Mucosa of rectum (tissue), 2 donors: ENCODE measurements around the gene CFAP92.
A peak's percentile ranks its signal among the peaks of the same experiment; 100 is the strongest.

Source experiments
- H3K27ac ChIP-seq, 2 donors: one replicate each; pipeline ENCODE4 v1.7.0; 2013; ENCODE audit warnings: inconsistent platforms in 2 of 2, low read depth in 2 of 2, low read length in 2 of 2
- H3K27me3 ChIP-seq, 2 donors: one replicate each; pipeline ENCODE4 v1.7.0; 2013; ENCODE audit warnings: low read length in 2 of 2; ENCODE audit not compliant: control insufficient read depth in 2 of 2, insufficient read depth in 2 of 2
- H3K36me3 ChIP-seq, 2 donors: one replicate each; pipeline ENCODE4 v1.7.0; 2013; ENCODE audit warnings: low read length in 2 of 2; ENCODE audit not compliant: control insufficient read depth in 2 of 2, insufficient read depth in 2 of 2
- H3K4me1 ChIP-seq, 2 donors: one replicate each; pipeline ENCODE4 v1.7.0; 2013; ENCODE audit warnings: low read length in 2 of 2, mild to moderate bottlenecking in 1 of 2; ENCODE audit not compliant: control insufficient read depth in 2 of 2, insufficient read depth in 2 of 2
- H3K4me3 ChIP-seq, 2 donors: one replicate each; pipeline ENCODE4 v1.7.0; 2013; ENCODE audit warnings: low read length in 2 of 2
- H3K9ac ChIP-seq, 2 donors: one replicate each; pipeline ENCODE4 v1.7.0; 2013; ENCODE audit warnings: low read length in 2 of 2, low read depth in 1 of 2, mild to moderate bottlenecking in 1 of 2
- H3K9me3 ChIP-seq, 2 donors: one replicate each; pipeline ENCODE4 v1.7.0; 2013; ENCODE audit warnings: low read length in 2 of 2; ENCODE audit not compliant: control insufficient read depth in 2 of 2
- donor health status: healthy.
- donor health status: Normal muscosa, but diverticular disease.

Gene CFAP92

GRCh38 chr3:129018751-129019150, 24.9 kb upstream of the CFAP92 start:
- Histone ChIP-seq H3K9ac (no peak overlapping the region), H3K4me1 (peaks cover 29 to 31% of the 10 kb centered on the region in 2 donors), H3K36me3 (no peaks in the 10 kb centered on the region), H3K4me3 (no peak overlapping the region), H3K27ac (peak overlapping the region in 1 of 2 donors; percentile 39), H3K27me3 (no peaks in the 10 kb centered on the region), H3K9me3 (no peaks in the 10 kb centered on the region)

GRCh38 chr3:129018271-129018670, 24.4 kb upstream of the CFAP92 start:
- Histone ChIP-seq H3K4me1 (peaks cover 29 to 31% of the 10 kb centered on the region in 2 donors), H3K27ac (peak overlapping the region in 1 of 2 donors; percentile 89), H3K9ac (no peak overlapping the region), H3K9me3 (no peaks in the 10 kb centered on the region), H3K36me3 (no peaks in the 10 kb centered on the region), H3K4me3 (no peak overlapping the region), H3K27me3 (no peaks in the 10 kb centered on the region)

GRCh38 chr3:129017484-129017899, 23.6 kb upstream of the CFAP92 start:
- no peaks in the 10 kb centered on the region for H3K36me3 ChIP-seq
- peak overlapping the region; percentile 88 to 89 for H3K27ac ChIP-seq
- peak overlapping the region; percentile 48 to 56 for H3K4me3 ChIP-seq
- H3K9me3 ChIP-seq = no peaks in the 10 kb centered on the region
- peak overlapping the region; percentile 46 to 52 for H3K9ac ChIP-seq
- H3K4me1 ChIP-seq = peaks cover 29 to 31% of the 10 kb centered on the region in 2 donors
- H3K27me3 ChIP-seq = no peaks in the 10 kb centered on the region

GRCh38 chr3:129016720-129017483, 23.0 kb upstream of the CFAP92 start:
- Histone ChIP-seq H3K4me1 (peaks cover 29 to 31% of the 10 kb centered on the region in 2 donors), H3K9me3 (no peaks in the 10 kb centered on the region), H3K4me3 (peak overlapping the region; percentile 48 to 56), H3K27ac (peak overlapping the region; percentile 88 to 89), H3K9ac (peak overlapping the region; percentile 46 to 58), H3K36me3 (no peaks in the 10 kb centered on the region), H3K27me3 (no peaks in the 10 kb centered on the region)

GRCh38 chr3:129016356-129016719, 22.5 kb upstream of the CFAP92 start:
- Histone ChIP-seq H3K4me3 (peak overlapping the region in 1 of 2 donors; percentile 15), H3K4me1 (peaks cover 29 to 31% of the 10 kb centered on the region in 2 donors), H3K9ac (peak overlapping the region; percentile 46 to 58)

GRCh38 chr3:129015388-129016105, 21.7 kb upstream of the CFAP92 start:
- peak overlapping the region in 1 of 2 donors; percentile 15 for H3K4me3 ChIP-seq
- no peaks in the 10 kb centered on the region for H3K9me3 ChIP-seq
- no peaks in the 10 kb centered on the region for H3K36me3 ChIP-seq
- H3K27ac ChIP-seq = peak overlapping the region; percentile 88 to 89
- H3K9ac ChIP-seq = peak overlapping the region; percentile 14 to 58
- no peaks in the 10 kb centered on the region for H3K27me3 ChIP-seq
- H3K4me1 ChIP-seq = peaks cover 29 to 31% of the 10 kb centered on the region in 2 donors

More at GRCh38 chr3:129016356-129016719, 22.5 kb upstream of the CFAP92 start:
- Histone ChIP-seq H3K9me3 (no peaks in the 10 kb centered on the region), H3K27ac (peak overlapping the region; percentile 88 to 89), H3K36me3 (no peaks in the 10 kb centered on the region), H3K27me3 (no peaks in the 10 kb centered on the region)

- H3K27ac ChIP-seq = peak overlapping the region in 1 of 2 donors; percentile 88
- H3K4me3 ChIP-seq = no peak overlapping the region
- H3K4me1 ChIP-seq = peaks cover 29 to 31% of the 10 kb centered on the region in 2 donors
- no peaks in the 10 kb centered on the region for H3K9me3 ChIP-seq
- no peak overlapping the region for H3K9ac ChIP-seq
- no peaks in the 10 kb centered on the region for H3K36me3 ChIP-seq
- no peaks in the 10 kb centered on the region for H3K27me3 ChIP-seq
Measured at GRCh38 chr3:129014793-129015345, 21.0 kb upstream of the CFAP92 start.

- Histone ChIP-seq H3K36me3 (no peaks in the 10 kb centered on the region), H3K4me1 (peaks cover 29 to 31% of the 10 kb centered on the region in 2 donors), H3K27me3 (no peaks in the 10 kb centered on the region), H3K4me3 (no peak overlapping the region), H3K9me3 (no peaks in the 10 kb centered on the region), H3K27ac (peak overlapping the region in 1 of 2 donors; percentile 88), H3K9ac (no peak overlapping the region)
Measured at GRCh38 chr3:129014148-129014547, 20.3 kb upstream of the CFAP92 start.

- Histone ChIP-seq H3K9ac (no peak overlapping the region), H3K36me3 (no peaks in the 10 kb centered on the region), H3K27ac (no peak overlapping the region), H3K4me3 (no peak overlapping the region), H3K27me3 (no peaks in the 10 kb centered on the region), H3K4me1 (peaks cover 27% of the 10 kb centered on the region in 2 donors), H3K9me3 (no peaks in the 10 kb centered on the region)
Measured at GRCh38 chr3:129013491-129013891, 19.6 kb upstream of the CFAP92 start.
